H1 (cell line): ENCODE data around the gene ABCG8. TPM values are rescaled to one million over a fixed set of nuclear protein-coding genes. Genes with fewer than 3 reads are reported as not detected.

Experiments used
- CTCF ChIA-PET: fragments of 300-600 bp; sonication (Branson Sonifier 250); formaldehyde crosslinking; loops from one replicate; lab custom pipeline; 2021; ENCODE audit not compliant: partially characterized antibody; lab: Charles Lee
- POLR2A ChIA-PET: fragments of 300-600 bp; sonication (Branson Sonifier 250); formaldehyde crosslinking; loops from one replicate; lab custom pipeline; 2021; ENCODE audit warnings: inconsistent platforms; ENCODE audit not compliant: partially characterized antibody; lab: Charles Lee
- DNase-seq, 2 experiments: peaks; one replicate each; pipeline versions ENCODE4 v3.0.0 to v3.0.0-alpha.2; 2010 to 2022; ENCODE audit warnings: low spot score in 2 of 2, low read depth in 1 of 2, mixed read lengths in 1 of 2
- FAIRE-seq: peaks from 2 replicates; lab custom pipeline; 2011; peaks lifted over from hg19 to GRCh38; lab: Jason Lieb, UNC
- H2AFZ ChIP-seq: 2 replicates; pipeline ENCODE4 v1.8.1; 2012; ENCODE audit warnings: low read length, inconsistent platforms
- H2AK5ac ChIP-seq: 2 replicates; pipeline ENCODE4 v1.6.1; 2013; ENCODE audit warnings: low read depth, low read length
- H2BK120ac ChIP-seq: replicated peaks from 2 replicates; pipeline ENCODE3; 2013; ENCODE audit warnings: low read depth, low read length, inconsistent platforms
- H2BK12ac ChIP-seq: 2 replicates; pipeline ENCODE4 v1.6.1; 2013; ENCODE audit warnings: low read depth, low read length
- H2BK15ac ChIP-seq: 2 replicates; pipeline ENCODE4 v1.6.1; 2013; ENCODE audit warnings: low read length
- H2BK20ac ChIP-seq: 2 replicates; pipeline ENCODE4 v1.6.1; 2013; ENCODE audit warnings: low read length
- H2BK5ac ChIP-seq: 2 replicates; pipeline ENCODE4 v1.6.1; 2013; ENCODE audit warnings: low read depth, low read length
- H3K14ac ChIP-seq: 2 replicates; pipeline ENCODE4 v1.6.1; 2013; ENCODE audit warnings: inconsistent platforms; ENCODE audit not compliant: insufficient read length
- H3K18ac ChIP-seq: 2 replicates; pipeline ENCODE4 v1.6.1; 2013; ENCODE audit warnings: low read length; ENCODE audit errors: extremely low read depth
- H3K23ac ChIP-seq: 2 replicates; pipeline ENCODE4 v1.6.1; 2013; ENCODE audit warnings: inconsistent platforms; ENCODE audit not compliant: insufficient read length
- H3K23me2 ChIP-seq: 2 replicates; pipeline ENCODE4 v1.6.1; 2013; ENCODE audit warnings: low read depth, low read length
- H3K27ac ChIP-seq: 2 replicates; pipeline ENCODE4 v1.6.1; 2011; ENCODE audit warnings: low read depth, low read length, inconsistent platforms
- H3K27me3 ChIP-seq, 4 experiments: replicated peaks in 1 of 4; 1 replicate in 1 of 4; 2 replicates in 3 of 4; pipeline versions ENCODE4 v1.6.1 to v1.8.1; 2011 to 2013; ENCODE audit warnings: low read length in 3 of 4, mild to moderate bottlenecking in 3 of 4, inconsistent platforms in 2 of 4, mixed read lengths in 2 of 4, moderate library complexity in 1 of 4; ENCODE audit not compliant: control insufficient read depth in 3 of 4, insufficient read depth in 3 of 4; ENCODE audit errors: extremely low read depth in 1 of 4
- H3K36me3 ChIP-seq, 4 experiments: 2 replicates each; pipeline versions ENCODE4 v1.6.1 to v1.8.1; 2011 to 2013; ENCODE audit warnings: mild to moderate bottlenecking in 4 of 4, low read length in 3 of 4, moderate library complexity in 2 of 4, control low read depth in 1 of 4, inconsistent platforms in 1 of 4; ENCODE audit not compliant: insufficient read depth in 4 of 4, control insufficient read depth in 2 of 4
- H3K4ac ChIP-seq: replicated peaks from 2 replicates; pipeline ENCODE3; 2013; ENCODE audit warnings: low read length, low read depth, mixed read lengths, inconsistent platforms; ENCODE audit not compliant: insufficient read length
- H3K4me1 ChIP-seq, 4 experiments: replicated peaks in 1 of 4; 1 replicate in 1 of 4; 2 replicates in 3 of 4; pipeline versions ENCODE4 v1.6.1 to v1.8.1; 2011 to 2013; ENCODE audit warnings: low read length in 3 of 4, inconsistent platforms in 2 of 4, mixed read lengths in 1 of 4; ENCODE audit not compliant: insufficient read depth in 4 of 4, control insufficient read depth in 3 of 4
- H3K4me2 ChIP-seq, 2 experiments: 2 replicates each; pipeline versions ENCODE4 v1.6.1 to v1.8.1; 2011 to 2013; ENCODE audit warnings: low read depth in 2 of 2, low read length in 2 of 2, control low read depth in 1 of 2, inconsistent platforms in 1 of 2, mild to moderate bottlenecking in 1 of 2; ENCODE audit not compliant: insufficient read depth in 1 of 2
- H3K4me3 ChIP-seq, 4 experiments: fragments of 200-600, 300-600 bp in 1 of 4; sonication (generic), shearing (Covaris generic), sonication (Bioruptor Twin) in 1 of 4; 2 replicates each; pipeline versions ENCODE4 v1.5.1 to v1.8.1; 2011 to 2016; ENCODE audit warnings: low read length in 4 of 4, low read depth in 3 of 4, control low read depth in 2 of 4, inconsistent platforms in 2 of 4, mild to moderate bottlenecking in 2 of 4, mixed read lengths in 1 of 4, moderate library complexity in 1 of 4; ENCODE audit not compliant: insufficient read depth in 2 of 4; ENCODE audit errors: extremely low read depth in 1 of 4
- H3K56ac ChIP-seq: replicated peaks from 2 replicates; pipeline ENCODE3; 2013; ENCODE audit warnings: low read depth, mild to moderate bottlenecking, mixed read lengths, low read length, inconsistent platforms; ENCODE audit not compliant: insufficient read length
- H3K79me1 ChIP-seq: 2 replicates; pipeline ENCODE4 v1.6.1; 2013; ENCODE audit warnings: low read depth, low read length, control low read depth
- H3K79me2 ChIP-seq, 2 experiments: 2 replicates each; pipeline versions ENCODE4 v1.6.1 to v1.8.1; 2012 to 2013; ENCODE audit warnings: low read length in 2 of 2, mild to moderate bottlenecking in 2 of 2, inconsistent platforms in 1 of 2; ENCODE audit not compliant: insufficient read depth in 2 of 2, control insufficient read depth in 1 of 2
- H3K9ac ChIP-seq, 4 experiments: replicated peaks in 1 of 4; 1 replicate in 1 of 4; 2 replicates in 3 of 4; pipeline versions ENCODE4 v1.6.1 to v1.8.1; 2011 to 2013; ENCODE audit warnings: low read depth in 3 of 4, low read length in 3 of 4, control low read depth in 2 of 4, mild to moderate bottlenecking in 2 of 4, moderate library complexity in 2 of 4, inconsistent platforms in 1 of 4; ENCODE audit errors: extremely low read depth in 1 of 4
- H3K9me3 ChIP-seq, 2 experiments: 2 replicates each; pipeline versions ENCODE4 v1.6.1 to v1.8.1; 2012 to 2013; ENCODE audit warnings: mild to moderate bottlenecking in 2 of 2, moderate library complexity in 2 of 2, control low read depth in 1 of 2, inconsistent platforms in 1 of 2, low read depth in 1 of 2, low read length in 1 of 2, mixed read lengths in 1 of 2; ENCODE audit not compliant: insufficient read depth in 2 of 2
- H4K20me1 ChIP-seq, 2 experiments: replicated peaks in 1 of 2; 2 replicates each; pipeline versions ENCODE3 to v1.8.1; 2011 to 2013; ENCODE audit warnings: inconsistent platforms in 2 of 2, low read length in 2 of 2, mild to moderate bottlenecking in 1 of 2; ENCODE audit not compliant: insufficient read depth in 2 of 2, control insufficient read depth in 1 of 2
- H4K5ac ChIP-seq: 2 replicates; pipeline ENCODE4 v1.6.1; 2013; ENCODE audit warnings: low read length, low read depth, mixed read lengths, inconsistent platforms; ENCODE audit not compliant: insufficient read length
- H4K8ac ChIP-seq: 2 replicates; pipeline ENCODE4 v1.8.0; 2013; ENCODE audit warnings: mild to moderate bottlenecking, moderate library complexity, low read length, inconsistent platforms; ENCODE audit not compliant: insufficient read depth; ENCODE audit errors: extremely low read depth
- H4K91ac ChIP-seq: replicated peaks from 2 replicates; pipeline ENCODE3; 2013; ENCODE audit warnings: low read length, mixed read lengths, inconsistent platforms; ENCODE audit not compliant: insufficient read length
- ASH2L ChIP-seq: fragments of 200-600, 300-600 bp; sonication (generic); IDR thresholded peaks from one replicate; pipeline ENCODE4 v1.7.1; 2017; ENCODE audit warnings: low read length
- BRCA1 ChIP-seq: IDR thresholded peaks from 2 replicates; pipeline ENCODE4 v1.6.1; 2012; ENCODE audit warnings: low read depth, low read length, improper control_type of control experiment
- HDAC2 ChIP-seq, 2 experiments: fragments of 300-600 bp in 1 of 2; sonication (generic) in 1 of 2; IDR thresholded peaks; 2 replicates each; pipeline ENCODE4 v1.6.1; 2011 to 2012; ENCODE audit warnings: low read depth in 2 of 2, low read length in 2 of 2, mild to moderate bottlenecking in 2 of 2, moderate library complexity in 2 of 2, borderline replicate concordance in 1 of 2, inconsistent platforms in 1 of 2
- JUND ChIP-seq: IDR thresholded peaks from 2 replicates; pipeline ENCODE4 v1.6.1; 2011; ENCODE audit warnings: mild to moderate bottlenecking, improper control_type of control experiment, low read length
- POLR2AphosphoS5 ChIP-seq: IDR thresholded peaks from 2 replicates; pipeline ENCODE4 v1.6.1; 2011; ENCODE audit warnings: low read depth, low read length
- RFX5 ChIP-seq: IDR thresholded peaks from 2 replicates; pipeline ENCODE4 v1.6.1; 2011; ENCODE audit warnings: low read depth, low read length, improper control_type of control experiment, borderline replicate concordance
- SAP30 ChIP-seq: fragments of 300-600 bp; sonication (generic); IDR thresholded peaks from 2 replicates; pipeline ENCODE4 v1.7.1; 2012; ENCODE audit warnings: low read length, moderate library complexity, mild to moderate bottlenecking, inconsistent platforms; ENCODE audit not compliant: insufficient read depth, insufficient replicate concordance
- SIX5 ChIP-seq: IDR thresholded peaks from 2 replicates; pipeline ENCODE4 v1.6.1; 2011; ENCODE audit warnings: mild to moderate bottlenecking, low read depth, low read length
- SP1 ChIP-seq: IDR thresholded peaks from 2 replicates; pipeline ENCODE4 v1.6.1; 2011; ENCODE audit warnings: low read depth, low read length
- TAF1 ChIP-seq: IDR thresholded peaks from 2 replicates; pipeline ENCODE4 v1.6.1; 2011; ENCODE audit warnings: mild to moderate bottlenecking, low read depth, low read length
- whole genome bisulfite sequencing, 2 experiments: shearing (Covaris generic) in 1 of 2; methylation state at CpG; one replicate each; pipeline versions ENCODE4 v1.1.6 to v1.1.7; 2013 to 2015; ENCODE audit warnings: low lambda C conversion rate in 2 of 2, mixed read lengths in 2 of 2, inconsistent platforms in 1 of 2, low coverage in 1 of 2, missing lambda C conversion rate in 1 of 2; ENCODE audit not compliant: insufficient replicate concordance in 2 of 2, insufficient coverage in 1 of 2, insufficient read length in 1 of 2; ENCODE audit errors: extremely low coverage in 1 of 2, missing lambda C conversion rate in 1 of 2; 5-methylcytosine and 5-hydroxymethylcytosine counted together
- polyA plus RNA-seq, 7 experiments: library from polyadenylated mRNA; depleted of rRNA in 3 of 7; stranded (reverse) in 5 of 7; unstranded in 2 of 7; fragments of >200 nt in 5 of 7; fragments of 200-250 nt in 2 of 7; gene quantifications; 1 replicate in 5 of 7; 2 replicates in 1 of 7; 4 replicates in 1 of 7; pipeline versions ENCODE4 v1.2.1 to v1.2.3, GENCODE V29; 2011 to 2013; ENCODE audit warnings: missing spikeins in 2 of 7, mixed read lengths in 2 of 7
- total RNA-seq: library from RNA; stranded (reverse); fragmentation: NEBNext Ultra II Directional; extraction: Animal tissue kit (Norgen Biotek cat#: 25700); gene quantifications from 2 replicates; pipeline ENCODE4 v1.2.1, GENCODE V29; 2021
- TF ChIP-seq, protein P1 (sequence below): IDR thresholded peaks from 2 replicates; pipeline ENCODE4 v1.6.1; 2012; ENCODE audit warnings: inconsistent platforms
- TF ChIP-seq, protein P2 (sequence below): IDR thresholded peaks from 2 replicates; pipeline ENCODE4 v1.6.1; 2012; ENCODE audit warnings: inconsistent platforms

ABCG8 gene
- total and polyA plus RNA-seq, 2 of the 8 experiments (the other 6 are each of a cell fraction or from before 2014, with no cell fraction given), result not detected

DNA sequence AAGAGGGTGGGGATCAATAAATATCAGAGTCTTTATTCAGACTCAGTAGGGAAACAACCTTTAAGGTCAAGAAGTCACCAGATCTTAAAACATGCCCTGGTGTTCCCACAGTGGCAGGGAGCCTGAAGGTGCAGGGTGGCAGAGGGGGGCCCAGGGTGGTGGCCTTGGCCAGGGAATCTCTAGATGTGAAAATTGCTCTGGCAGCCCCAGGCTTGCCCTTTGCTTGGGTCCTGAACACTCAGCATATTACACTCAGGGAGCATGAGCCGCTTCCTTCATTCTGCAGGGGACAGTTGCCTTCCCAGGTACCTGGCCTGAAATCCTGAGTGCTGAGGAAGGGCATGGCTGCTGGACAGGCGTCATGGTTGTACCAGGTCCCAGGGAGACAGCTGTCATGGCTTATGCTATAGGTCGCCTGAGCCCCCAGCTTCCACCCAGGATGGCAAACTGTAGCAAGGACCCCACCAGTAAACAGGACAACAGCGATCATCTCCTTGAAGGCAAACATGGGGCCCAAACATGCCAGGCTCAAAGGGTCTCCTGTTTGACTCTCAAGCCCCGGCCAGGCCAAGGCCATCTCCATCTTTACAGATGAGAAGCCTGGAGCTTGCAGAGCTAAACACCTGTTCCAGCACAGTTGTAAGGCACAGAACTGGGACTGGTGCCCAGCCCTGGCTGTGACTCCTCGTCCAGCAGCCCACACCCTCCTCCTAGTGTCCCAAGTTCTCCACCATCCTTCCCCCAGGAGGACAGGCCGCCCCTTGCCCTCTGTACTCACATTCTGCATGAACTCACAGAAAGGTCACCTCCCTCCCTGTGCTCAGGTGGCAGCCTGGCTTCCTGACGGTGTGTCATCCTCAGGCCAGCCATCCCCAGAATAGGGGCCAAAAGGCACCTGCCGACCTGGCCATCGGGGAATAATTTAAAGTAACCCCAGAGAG, 14.6 kb downstream of the ABCG8 start:
- H2BK20ac ChIP-seq, result no peak overlapping the region
- no peak overlapping the region for H3K27ac ChIP-seq
- H2AK5ac ChIP-seq, result no peak overlapping the region
- POLR2A ChIA-PET, result interaction anchor here (0.6 kb wide), 1 partner anchor 135 kb away, joined by 3 read pairs; no protein-coding TSS in a partner anchor
- no peak overlapping the region for H4K91ac ChIP-seq
- no peak overlapping the region for H3K4me2 ChIP-seq
- no peak overlapping the region for H3K4ac ChIP-seq
- H3K18ac ChIP-seq, result no peak overlapping the region
- no peaks in the 10 kb centered on the region for H3K79me1 ChIP-seq
- no peak overlapping the region for H2BK120ac ChIP-seq
- H3K9me3 ChIP-seq, result no peaks in the 10 kb centered on the region
- H3K9ac ChIP-seq, result no peak overlapping the region
- H4K5ac ChIP-seq, result no peak overlapping the region
- no peak overlapping the region for H2BK15ac ChIP-seq
- FAIRE-seq (no peak), DNase-seq (peak in 1 of 2 experiments; percentile 34)
- no peaks in the 10 kb centered on the region for H3K27me3 ChIP-seq
- H3K36me3 ChIP-seq, result no peaks in the 10 kb centered on the region
- no peak overlapping the region for H2BK12ac ChIP-seq
- 93% methylated on average over 10 of the region's 10 CpGs; no CpG with 5 or more reads in 1 of the 2 experiments for WGBS, 2 experiments
- H3K23me2 ChIP-seq, result no peaks in the 10 kb centered on the region
- no peak overlapping the region for H3K4me3 ChIP-seq
- H4K20me1 ChIP-seq, result no peaks in the 10 kb centered on the region
- H2AFZ ChIP-seq, result no peak overlapping the region
- H2BK5ac ChIP-seq, result no peak overlapping the region
- H3K79me2 ChIP-seq, result no peaks in the 10 kb centered on the region
- CTCF ChIA-PET, result no interaction called here
- H4K8ac ChIP-seq, result no peak overlapping the region
- no peak overlapping the region for H3K14ac ChIP-seq
- no peaks in the 10 kb centered on the region; a peak in 1 of 7 replicates for H3K4me1 ChIP-seq
- no peak overlapping the region for H3K23ac ChIP-seq
- H3K56ac ChIP-seq, result no peak overlapping the region
- TF ChIP-seq, protein P1, sequence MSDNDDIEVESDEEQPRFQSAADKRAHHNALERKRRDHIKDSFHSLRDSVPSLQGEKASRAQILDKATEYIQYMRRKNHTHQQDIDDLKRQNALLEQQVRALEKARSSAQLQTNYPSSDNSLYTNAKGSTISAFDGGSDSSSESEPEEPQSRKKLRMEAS, result no peak
- TF ChIP-seq SP1, result no peak
- no peak for TF ChIP-seq HDAC2 (IDR thresholded peaks at IDR 0.05; ENCODE audit: borderline replicate concordance in 1 of 2, low read depth in 2 of 2, low read length in 2 of 2)
- TF ChIP-seq, protein P2, sequence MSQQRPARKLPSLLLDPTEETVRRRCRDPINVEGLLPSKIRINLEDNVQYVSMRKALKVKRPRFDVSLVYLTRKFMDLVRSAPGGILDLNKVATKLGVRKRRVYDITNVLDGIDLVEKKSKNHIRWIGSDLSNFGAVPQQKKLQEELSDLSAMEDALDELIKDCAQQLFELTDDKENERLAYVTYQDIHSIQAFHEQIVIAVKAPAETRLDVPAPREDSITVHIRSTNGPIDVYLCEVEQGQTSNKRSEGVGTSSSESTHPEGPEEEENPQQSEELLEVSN, result no peak
- TF ChIP-seq TAF1, result no peak
- TF ChIP-seq RFX5, result no peak
- TF ChIP-seq BRCA1, result no peak
- no peak for TF ChIP-seq POLR2AphosphoS5
- TF ChIP-seq JUND, result no peak
- TF ChIP-seq SAP30, result no peak
- TF ChIP-seq ASH2L, result no peak
- TF ChIP-seq SIX5, result no peak
